HG03439 (cell line): ENCODE results near the gene DBNL.
A peak's percentile ranks its signal among the peaks of the same experiment; 100 is the strongest.

Source experiments
- ATAC-seq: cut with Tn5 transposase; IDR thresholded peaks from one replicate; pipeline ENCODE4 v1.9.1; 2021; ENCODE audit warnings: mild to moderate bottlenecking, moderate library complexity; ENCODE audit not compliant: unreplicated experiment

DBNL gene

DNA sequence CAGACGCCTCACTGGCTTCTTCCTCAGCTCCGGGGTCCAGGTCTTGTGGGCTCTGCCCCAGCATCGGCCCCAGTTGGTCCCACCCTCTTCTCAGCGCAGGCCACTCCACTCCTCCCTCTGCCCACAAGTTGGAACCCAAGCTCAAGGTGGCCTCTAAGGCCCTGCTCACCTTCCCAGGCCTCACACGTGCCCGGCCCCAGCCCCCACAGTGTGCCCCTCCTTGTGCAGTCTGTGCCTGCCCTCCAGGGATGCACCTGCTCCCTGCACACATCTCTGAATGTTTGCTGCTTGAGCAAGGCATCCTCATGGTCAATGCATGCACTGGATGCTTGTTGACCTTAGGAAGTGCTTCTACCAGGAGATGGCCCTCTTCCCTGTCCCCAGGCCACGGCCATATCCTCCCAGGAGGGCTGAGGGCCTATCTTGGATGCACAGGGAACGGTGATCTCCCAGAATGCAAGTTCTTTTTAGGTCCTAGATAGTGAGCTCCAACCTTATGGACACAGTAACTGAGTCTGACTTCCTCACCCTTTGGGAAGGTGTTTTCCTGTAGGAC, 51.9 kb downstream of the DBNL start:
- ATAC-seq, result no peak

DNA sequence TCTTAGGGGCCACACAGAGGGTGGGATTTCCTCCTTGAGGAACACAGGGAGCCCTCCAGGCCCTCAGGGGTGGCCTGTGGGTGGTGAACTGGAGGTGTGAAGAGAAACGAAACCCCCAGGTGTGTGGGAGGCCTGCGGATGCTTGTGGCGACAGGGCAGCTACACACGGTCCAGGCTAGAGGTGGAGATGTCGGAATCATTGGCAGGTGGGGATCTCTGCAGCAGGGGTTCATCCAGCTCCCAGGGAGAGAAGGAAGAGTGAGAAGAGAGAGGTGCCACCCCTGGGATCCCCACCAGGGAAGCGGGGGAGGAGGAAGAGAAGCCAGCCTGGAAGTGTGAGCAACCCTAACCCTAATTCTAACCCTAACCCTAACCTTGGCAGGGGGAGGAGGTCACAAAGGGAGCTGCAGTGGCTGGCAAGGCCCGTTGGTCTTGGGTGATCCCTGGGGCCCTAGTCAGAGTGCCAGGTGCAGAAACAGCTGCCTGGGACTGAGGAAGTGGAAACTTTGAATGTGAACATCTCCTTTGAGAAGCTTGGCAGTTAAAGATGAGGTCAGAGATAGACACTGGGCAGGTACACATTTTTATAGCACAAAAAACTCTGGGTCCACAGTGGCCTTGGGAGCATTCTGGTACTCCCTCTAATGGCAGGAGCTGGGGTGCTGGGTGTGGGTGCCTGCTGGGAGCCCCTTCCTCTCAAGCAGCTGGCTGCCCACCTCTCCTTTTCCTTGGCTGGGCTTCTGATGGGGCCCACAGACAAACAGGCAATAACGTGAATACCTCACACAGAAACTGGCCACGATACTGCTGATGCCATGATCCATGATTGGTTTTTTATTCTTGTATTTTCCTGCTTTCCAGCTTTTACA, 52.8 kb downstream of the DBNL start:
- peak; percentile 48 for ATAC-seq

DNA sequence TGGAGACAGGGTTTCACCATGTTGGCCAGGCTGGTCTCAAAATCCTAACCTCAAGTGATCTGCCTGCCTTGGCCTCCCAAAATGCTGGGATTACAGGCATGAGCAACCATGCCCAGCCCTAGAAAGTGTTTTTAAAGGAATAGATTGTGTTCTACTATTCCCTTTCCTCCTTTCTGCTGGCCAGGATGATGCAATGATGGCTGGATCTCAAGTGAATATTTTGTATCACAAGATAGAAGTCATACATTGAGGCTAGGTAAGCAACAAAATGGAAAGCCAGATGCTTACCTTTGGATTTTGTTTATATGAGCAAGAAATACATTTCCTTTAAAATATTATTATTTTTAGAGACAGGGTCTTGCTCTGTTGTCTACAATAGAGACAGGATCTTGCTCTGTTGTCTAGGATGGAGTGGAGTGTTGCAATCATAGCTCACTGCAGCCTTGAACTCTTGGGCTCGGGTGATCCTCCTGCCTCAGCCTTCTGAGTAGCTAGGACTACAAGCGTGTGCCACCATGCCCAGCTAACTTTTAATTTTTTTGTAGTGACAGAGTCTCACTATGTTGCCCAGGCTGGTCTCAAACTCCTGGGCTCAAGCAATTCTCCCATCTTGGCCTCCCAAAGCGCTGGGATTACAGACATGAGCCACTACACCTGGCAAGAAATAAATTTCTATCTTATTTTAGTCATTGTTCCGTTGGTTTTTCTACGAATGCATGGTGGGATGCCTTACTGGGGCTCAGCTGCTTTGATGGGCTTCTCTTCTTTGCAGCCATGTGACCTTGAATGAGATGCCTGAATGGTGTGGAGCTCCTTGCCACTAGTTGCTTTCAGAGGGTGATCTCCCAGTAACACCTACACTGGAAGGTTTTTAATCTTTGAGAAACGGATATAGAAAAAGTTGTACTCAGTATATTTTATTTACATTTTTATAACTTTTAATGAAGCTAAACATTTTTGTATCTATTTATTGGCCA, 53.9 kb downstream of the DBNL start:
- no peak for ATAC-seq

DNA sequence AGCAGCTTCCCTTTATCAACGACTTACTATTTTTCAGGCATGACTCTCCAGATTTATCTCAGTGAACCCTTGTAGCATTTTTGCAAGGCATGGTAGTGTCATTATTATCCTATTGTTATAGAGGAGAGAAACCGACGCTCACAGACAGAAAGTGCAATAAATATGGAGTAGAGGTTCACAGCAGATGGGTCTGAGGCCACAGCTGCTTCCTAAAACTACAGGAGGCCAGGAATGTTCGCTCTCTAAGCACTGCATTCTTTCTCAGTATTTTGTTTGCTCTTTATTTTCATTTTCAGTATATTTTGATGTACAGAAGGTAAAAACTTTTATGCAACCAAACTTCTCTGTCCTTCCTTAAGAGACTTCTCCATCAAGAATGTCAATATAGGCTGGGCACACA, 55.2 kb downstream of the DBNL start:
- no peak for ATAC-seq

DNA sequence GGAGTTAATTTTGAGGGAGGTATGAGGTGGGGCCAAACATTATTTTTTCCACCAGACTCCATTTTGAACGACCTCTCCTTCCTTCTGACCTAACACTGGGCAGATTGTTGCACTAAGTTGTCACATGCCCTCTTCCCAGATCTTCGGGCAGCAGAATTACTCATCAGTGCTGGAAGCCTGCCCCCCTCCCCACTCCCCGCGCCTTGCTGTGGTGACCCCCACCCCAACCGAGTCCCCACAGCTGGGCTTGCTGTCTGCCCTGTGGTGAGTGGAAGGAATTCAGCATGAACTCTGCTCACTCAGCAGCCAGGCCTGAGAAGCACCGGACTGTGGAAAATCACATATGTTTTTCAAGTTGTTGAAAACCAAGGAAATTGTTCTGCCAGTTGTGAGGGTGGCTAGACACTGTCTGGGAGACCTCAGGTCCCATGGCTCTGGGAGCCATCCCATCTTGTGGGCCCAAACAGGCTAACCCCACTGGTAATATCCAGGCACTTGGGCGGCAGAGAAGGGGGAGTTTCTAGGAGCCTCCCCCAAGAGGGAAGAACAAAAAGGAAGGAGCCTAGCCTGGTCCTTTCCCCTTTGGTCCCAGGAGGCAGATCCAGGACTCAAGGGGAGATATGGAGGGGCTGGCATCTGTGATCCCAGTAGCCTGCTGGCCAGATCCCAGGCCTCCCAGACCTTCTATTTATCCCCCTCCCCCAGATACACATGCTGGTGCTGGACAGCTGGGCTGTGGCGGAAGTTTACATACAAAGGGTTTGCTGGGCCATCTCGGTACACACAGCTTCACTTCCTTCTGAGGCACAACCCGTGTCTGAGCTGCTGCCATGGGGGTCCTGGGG, 56.2 kb downstream of the DBNL start:
- ATAC-seq, result no peak

DNA sequence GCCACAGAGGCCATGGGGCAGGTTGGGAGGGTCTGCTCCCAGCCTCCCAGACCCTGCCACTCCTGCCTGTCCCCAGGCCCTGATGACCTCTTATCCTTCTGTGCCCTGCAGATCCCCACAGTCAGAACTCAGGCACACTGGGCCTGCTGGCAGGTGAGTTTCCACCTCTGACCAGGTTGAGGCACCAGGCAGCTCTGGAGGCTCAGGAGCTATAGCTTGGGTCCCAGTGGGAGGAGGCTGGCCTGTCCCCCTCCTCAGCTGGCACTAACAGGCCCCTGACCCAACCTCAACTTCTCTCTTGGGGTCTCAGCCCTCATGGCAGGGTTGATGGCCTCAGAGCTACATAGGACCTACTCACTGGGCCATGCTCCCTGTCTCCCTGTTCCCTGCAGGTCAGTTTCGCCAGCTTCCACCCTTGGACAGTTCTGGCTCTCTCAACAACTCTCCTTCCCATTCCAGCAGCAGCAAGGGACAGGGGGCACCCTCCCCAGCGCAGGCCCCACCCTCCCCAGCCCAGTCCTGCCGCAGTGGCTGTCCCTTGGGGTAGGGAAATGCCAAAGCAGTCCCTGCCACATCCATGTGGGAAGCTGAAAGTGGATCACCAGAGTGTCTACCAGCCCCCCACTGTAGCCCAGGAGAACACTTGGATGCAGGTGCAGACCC, 56.9 kb downstream of the DBNL start:
- no peak for ATAC-seq

DNA sequence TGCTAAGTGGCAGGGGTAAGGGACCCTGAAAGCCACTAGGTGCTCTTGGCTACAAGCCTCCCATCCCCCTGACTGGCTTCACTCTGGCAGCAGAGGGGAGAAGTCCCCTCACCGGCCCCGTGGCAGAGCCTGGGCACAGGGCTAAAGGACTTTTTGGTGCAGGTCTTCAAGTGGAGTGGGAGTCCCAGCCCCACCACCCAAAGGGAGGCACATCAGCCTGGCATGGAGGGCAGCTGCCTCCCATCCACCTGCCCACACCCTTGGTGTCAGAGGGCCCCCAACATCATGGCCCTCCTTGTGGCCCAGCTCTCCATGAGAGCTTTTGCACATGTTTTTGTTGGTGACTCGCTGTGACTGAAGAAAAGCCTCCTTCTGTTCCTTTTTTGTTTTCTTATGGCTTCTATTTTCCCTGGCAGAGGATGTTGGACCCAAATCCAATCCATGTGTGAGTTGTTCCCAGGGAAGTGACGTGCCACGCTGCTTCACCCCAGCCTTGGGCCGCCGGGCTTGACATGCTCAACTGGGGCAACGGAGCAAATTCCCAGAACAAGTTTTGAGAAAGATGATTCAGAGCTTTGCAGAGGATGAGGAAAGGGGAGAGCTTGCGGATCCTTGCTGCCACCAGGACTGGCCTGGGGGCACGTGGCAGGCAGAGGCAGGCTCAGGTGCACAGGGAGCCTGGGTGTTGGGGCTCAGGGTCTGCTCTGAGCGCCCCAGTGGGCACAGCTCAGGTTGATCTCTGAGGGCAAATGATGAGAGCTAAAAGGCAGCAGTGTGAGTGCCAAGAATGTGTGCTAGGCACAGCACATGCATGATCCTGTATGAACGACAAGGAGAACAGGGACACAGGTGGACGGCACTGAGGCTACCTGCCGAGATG, 57.7 kb downstream of the DBNL start:
- no peak for ATAC-seq

DNA sequence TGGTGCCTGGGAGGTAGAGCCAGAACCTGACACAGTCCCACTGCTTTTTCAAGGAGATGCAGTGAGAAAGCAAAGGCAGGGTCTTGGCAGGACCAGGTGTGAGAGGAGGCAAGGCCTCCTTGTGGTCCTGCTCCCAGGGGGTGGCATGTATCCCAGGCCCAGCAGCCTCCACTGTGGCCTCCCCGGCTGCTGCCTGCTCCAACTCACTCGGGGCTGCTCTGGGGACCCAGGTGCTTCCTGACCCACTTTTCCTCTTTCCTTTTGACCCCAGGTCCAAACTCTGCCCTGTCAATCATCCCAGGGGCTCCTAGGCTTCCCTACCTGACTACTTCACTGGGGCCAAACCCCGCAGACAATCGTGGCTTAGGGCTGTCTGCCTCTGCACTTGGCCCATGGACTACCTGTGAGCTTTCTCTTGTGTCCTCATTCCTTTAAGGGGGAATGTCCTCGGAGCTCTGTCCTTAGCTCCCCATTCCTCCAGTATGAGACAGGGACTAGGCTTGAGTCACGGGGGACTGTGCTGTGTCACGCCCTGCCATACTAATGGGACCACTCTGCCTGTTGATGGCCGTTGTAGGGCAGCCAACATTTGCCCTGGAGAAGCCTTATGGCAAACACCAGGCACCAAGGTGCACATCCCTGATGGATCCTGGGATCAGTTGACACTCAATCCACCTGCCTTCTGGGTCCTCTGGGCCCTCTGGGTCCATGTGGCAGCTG, 58.5 kb downstream of the DBNL start:
- no peak for ATAC-seq

DNA sequence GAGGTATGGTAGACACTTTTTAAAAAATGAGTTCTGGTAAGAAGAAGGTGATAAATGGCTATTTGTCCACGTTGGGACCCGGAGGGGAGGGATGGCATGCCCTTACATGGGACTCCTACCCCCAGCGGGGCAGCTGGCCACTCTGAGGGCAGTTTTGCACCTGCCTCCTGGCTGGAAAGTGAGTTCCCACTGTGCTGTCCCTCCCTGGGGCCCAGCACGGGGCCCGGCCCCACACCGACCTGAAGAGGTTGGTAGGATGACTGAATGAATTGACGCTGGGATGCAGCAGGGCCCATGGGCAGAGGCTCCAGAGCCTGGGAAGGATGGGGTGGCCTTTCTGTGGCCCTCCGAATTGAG, 59.0 kb downstream of the DBNL start:
- ATAC-seq, result no peak

DNA sequence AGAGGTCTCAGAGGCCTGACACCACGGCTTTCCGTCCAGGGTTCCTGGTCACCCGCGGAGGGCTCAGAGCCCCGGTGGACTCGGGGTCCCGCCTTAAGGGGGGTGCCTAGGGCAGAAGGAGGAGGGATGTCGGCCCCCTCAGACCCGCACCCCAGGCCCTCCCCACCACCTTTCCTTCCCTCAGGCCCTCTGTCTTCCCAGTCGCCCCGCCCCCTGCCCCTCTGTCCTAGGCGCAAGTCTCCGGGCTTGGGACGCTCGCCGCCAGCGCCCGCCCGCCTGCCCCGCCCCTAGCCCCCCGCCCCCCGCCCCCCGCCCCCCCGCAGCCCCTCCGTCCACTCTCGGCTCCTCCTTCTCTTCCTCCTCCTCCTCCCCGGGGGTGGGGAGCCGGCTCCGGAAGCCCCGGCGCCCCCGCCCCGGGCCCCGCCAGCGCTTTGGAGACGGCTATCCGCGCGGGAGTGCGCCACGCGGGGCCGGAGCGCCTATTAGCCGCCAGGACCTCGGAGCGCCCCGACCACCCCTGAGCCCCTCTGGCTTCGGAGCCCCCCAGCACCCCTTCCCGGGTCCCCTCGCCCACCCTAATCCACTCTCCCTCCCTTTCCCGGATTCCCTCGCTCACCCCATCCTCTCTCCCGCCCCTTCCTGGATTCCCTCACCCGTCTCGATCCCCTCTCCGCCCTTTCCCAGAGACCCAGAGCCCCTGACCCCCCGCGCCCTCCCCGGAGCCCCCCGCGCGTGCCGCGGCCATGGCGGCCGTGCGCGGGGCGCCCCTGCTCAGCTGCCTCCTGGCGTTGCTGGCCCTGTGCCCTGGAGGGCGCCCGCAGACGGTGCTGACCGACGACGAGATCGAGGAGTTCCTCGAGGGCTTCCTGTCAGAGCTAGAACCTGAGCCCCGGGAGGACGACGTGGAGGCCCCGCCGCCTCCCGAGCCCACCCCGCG, 59.7 kb downstream of the DBNL start, which contains the start of gene AEBP1:
Gene AEBP1, plus strand, starts transcription at position 423 of the 937 bp plus-strand sequence. Its CDS starts 321 bp downstream, at position 744.
- ATAC-seq, result no peak

DNA sequence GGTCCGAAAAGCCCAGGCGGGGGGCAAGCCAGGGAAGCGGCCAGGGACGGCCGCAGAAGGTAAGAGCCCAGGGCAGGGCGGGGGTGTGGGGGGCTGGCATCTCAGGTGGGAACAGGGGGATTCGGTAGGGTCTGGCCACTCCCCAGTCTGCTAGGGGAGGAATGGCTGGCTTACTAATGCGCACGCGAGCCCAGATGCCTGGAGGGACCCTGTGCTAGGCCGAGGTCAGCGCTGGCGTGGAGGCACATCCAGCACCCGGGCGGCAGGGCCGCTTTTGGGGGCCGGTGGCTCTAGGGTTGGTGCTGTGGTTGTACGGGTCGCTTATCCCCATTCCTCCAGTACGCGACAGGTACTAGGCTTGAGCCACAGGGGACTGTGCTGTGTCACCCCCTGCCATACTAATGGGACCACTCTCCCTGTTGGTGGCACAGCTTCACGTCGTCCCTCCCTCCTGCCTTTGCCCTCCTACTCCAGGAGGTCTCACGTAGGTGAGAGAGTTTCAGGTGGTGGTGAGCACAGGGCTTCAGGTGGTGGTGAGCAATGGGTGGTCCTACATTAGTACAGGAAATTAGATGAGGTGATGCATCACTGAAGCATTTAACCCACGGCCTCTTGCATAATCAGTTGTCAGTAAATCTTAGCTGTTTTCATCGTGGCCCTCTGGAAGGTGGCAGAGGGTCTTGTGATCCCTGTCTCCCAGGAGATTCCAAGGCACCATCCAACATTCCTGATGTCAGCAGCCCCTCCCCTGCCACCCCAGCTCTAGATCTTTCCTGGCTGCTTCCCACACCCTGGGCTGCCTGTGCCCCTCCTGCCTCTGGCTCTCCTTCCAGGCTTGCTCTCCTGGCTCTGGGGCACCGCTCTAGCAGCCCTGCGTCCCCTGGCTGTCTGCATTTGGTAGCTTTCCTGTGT, 60.6 kb downstream of the DBNL start:
- ATAC-seq, result no peak

DNA sequence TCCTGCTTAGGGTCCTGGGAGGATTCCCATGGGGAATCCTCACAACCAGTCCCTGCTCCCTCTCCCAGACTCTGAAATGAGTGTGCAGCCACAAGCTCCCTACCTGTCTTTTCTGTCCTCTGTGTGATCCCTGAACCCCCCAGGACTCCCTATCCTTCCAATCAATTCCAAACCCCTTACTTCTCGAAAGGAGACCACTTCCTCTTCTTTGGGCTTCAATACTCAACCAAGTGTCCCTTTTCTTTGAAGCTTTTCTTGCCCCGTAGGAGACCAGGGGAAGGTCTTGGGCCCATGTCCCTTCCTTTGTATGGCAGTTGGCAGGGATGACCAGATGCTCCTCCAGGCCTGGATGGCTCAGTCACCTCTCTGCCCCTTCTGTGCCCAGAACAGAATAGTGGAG, 61.3 kb downstream of the DBNL start:
- no peak for ATAC-seq

DNA sequence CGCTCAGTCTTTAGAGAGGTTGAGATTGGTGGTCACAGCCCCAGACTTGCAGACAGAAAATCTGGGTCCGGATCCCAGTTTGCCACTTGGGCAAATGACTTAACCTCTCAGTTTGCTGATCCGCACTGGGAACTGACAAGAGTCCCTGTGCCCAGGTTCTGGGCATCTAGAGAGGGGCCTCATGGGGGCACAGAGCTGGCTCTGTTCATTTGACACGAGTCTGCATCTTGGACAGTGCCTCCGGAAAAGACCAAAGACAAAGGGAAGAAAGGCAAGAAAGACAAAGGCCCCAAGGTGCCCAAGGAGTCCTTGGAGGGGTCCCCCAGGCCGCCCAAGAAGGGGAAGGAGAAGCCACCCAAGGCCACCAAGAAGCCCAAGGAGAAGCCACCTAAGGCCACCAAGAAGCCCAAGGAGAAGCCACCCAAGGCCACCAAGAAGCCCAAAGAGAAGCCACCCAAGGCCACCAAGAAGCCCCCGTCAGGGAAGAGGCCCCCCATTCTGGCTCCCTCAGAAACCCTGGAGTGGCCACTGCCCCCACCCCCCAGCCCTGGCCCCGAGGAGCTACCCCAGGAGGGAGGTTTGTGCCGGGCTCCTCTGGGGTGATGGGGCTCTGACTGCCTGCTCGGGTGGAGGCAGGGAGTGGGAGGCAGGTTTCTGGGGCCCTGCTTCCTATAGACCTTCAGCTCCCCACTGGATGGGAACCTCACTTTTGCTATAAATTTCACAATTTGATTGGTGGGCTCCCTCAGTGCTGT, 62.0 kb downstream of the DBNL start:
- no peak for ATAC-seq

DNA sequence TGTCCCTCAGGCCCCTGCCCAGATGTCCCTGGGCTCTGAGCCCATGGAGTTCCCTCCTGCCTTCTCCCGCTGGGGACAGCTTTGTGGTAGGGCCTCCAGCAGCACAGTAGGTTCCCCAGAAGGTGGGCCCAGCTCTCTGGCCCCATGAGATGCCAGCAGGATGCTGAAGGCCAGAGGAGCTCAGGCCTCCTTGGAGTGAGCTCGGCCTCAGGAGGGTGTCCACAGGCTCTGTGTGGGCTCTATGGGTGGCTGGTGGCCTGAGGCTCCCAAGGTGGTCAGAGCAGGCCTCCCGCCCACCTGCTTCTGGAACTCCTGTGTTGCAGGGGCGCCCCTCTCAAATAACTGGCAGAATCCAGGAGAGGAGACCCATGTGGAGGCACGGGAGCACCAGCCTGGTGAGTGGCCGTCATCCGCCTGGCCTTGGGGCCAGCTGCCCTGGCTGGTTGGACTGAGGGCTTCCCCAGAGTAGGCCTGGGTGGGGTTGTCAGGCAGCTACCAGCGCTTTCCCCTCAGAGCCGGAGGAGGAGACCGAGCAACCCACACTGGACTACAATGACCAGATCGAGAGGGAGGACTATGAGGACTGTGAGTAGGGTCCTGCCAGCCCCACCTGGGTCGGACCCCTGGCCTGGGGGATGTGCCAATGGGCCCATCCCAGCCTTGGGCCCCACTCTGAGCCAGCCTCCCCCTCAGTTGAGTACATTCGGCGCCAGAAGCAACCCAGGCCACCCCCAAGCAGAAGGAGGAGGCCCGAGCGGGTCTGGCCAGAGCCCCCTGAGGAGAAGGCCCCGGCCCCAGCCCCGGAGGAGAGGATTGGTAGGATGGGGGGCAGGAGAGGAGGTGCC, 62.8 kb downstream of the DBNL start:
- no peak for ATAC-seq
